HepG2 (cell line): Measurements from ENCODE around the gene GABBR2. TPM values are rescaled to one million over a fixed set of nuclear protein-coding genes. Genes with fewer than 3 reads are reported as not detected.

Experiments
- ATAC-seq: fragments of 200-7000 bp; cut with Tn5 transposase; 3 replicates; pipeline ENCODE4 v1.9.1; 2020; ENCODE audit warnings: mild to moderate bottlenecking, moderate library complexity
- BruUV-seq: library from RNA; stranded (reverse); fragments of 400-500 nt; replicated peaks from 2 replicates; lab custom pipeline; 2021; lab: Mats Ljungman, UMichigan
- CTCF ChIA-PET: fragments of 300-600 bp; formaldehyde crosslinking; extraction: SDS; loops from one replicate; lab custom pipeline; 2021; ENCODE audit warnings: low total read pairs, inconsistent platforms, low intra/inter-chr PET ratio; lab: Yijun Ruan, JAX
- POLR2A ChIA-PET: fragments of 350-600 bp; sonication (Branson Sonifier 250); formaldehyde crosslinking; loops from one replicate; lab custom pipeline; 2020; ENCODE audit warnings: antibody characterized with exemption, inconsistent platforms; lab: Yijun Ruan, JAX
- DNase-seq: peaks from one replicate; pipeline ENCODE4 v3.0.0-alpha.2; 2015; ENCODE audit warnings: low spot score
- FAIRE-seq: peaks from 3 replicates; lab custom pipeline; 2011; peaks lifted over from hg19 to GRCh38; lab: Jason Lieb, UNC
- H2AFZ ChIP-seq: one replicate; pipeline ENCODE4 v1.6.1; 2011; ENCODE audit warnings: low read length, inconsistent platforms
- H3K27ac ChIP-seq: fragments of 300-600 bp; 3 replicates; pipeline ENCODE4 v1.8.0; 2011; ENCODE audit warnings: mixed run types, mild to moderate bottlenecking, mixed read lengths, low read length, inconsistent platforms; ENCODE audit not compliant: insufficient read depth; ENCODE audit errors: extremely low read length
- H3K27me3 ChIP-seq, 2 experiments: fragments of 200-600 bp in 1 of 2; 2 replicates in 1 of 2; 3 replicates in 1 of 2; pipeline versions ENCODE4 v1.6.0 to v1.8.0; 2011; ENCODE audit warnings: low read length in 2 of 2, mild to moderate bottlenecking in 2 of 2, moderate library complexity in 2 of 2, inconsistent platforms in 1 of 2; ENCODE audit not compliant: insufficient read depth in 2 of 2, control insufficient read depth in 1 of 2
- H3K36me3 ChIP-seq, 2 experiments: fragments of 200-600 bp in 1 of 2; replicated peaks in 1 of 2; 2 replicates in 1 of 2; 3 replicates in 1 of 2; pipeline versions ENCODE4 v1.5.1 to v1.8.0; 2011; ENCODE audit warnings: low read length in 2 of 2, inconsistent platforms in 1 of 2; ENCODE audit not compliant: insufficient read depth in 2 of 2, control insufficient read depth in 1 of 2
- H3K4me1 ChIP-seq: 2 replicates; pipeline ENCODE4 v1.5.1; 2012; ENCODE audit warnings: low read length, inconsistent platforms; ENCODE audit not compliant: insufficient read depth
- H3K4me2 ChIP-seq: 2 replicates; pipeline ENCODE4 v1.6.0; 2011; ENCODE audit warnings: low read depth, low read length, inconsistent platforms
- H3K4me3 ChIP-seq, 3 experiments: fragments of 200-600 bp in 1 of 3; sonication (generic), shearing (Covaris generic) in 1 of 3; replicated peaks in 1 of 3; 2 replicates each; pipeline ENCODE4 v1.5.1; 2011 to 2016; ENCODE audit warnings: low read length in 3 of 3, inconsistent platforms in 2 of 3, low read depth in 2 of 3, mild to moderate bottlenecking in 2 of 3, control low read depth in 1 of 3, mixed read lengths in 1 of 3; ENCODE audit not compliant: insufficient read depth in 1 of 3
- H3K79me2 ChIP-seq: one replicate; pipeline ENCODE4 v1.6.1; 2011; ENCODE audit warnings: low read length, inconsistent platforms; ENCODE audit not compliant: insufficient read depth
- H3K9ac ChIP-seq: 2 replicates; pipeline ENCODE4 v1.6.0; 2011; ENCODE audit warnings: mild to moderate bottlenecking, low read depth, low read length, inconsistent platforms; ENCODE audit not compliant: insufficient read depth
- H3K9me3 ChIP-seq: 2 replicates; pipeline ENCODE4 v1.5.1; 2012; ENCODE audit warnings: mild to moderate bottlenecking, low read length
- H4K20me1 ChIP-seq: 2 replicates; pipeline ENCODE4 v1.6.0; 2011; ENCODE audit warnings: inconsistent platforms, mild to moderate bottlenecking, low read length, moderate library complexity; ENCODE audit not compliant: insufficient read depth
- CBFB ChIP-seq: sonication (generic); formaldehyde crosslinking; IDR thresholded peaks from 2 replicates; pipeline ENCODE4 v1.4.0; 2020; ENCODE audit warnings: missing genetic modification reagents
- KIAA2018 ChIP-seq: sonication (generic); formaldehyde crosslinking; IDR thresholded peaks from 2 replicates; pipeline ENCODE4 v1.5.0; 2020; ENCODE audit warnings: mild to moderate bottlenecking, missing genetic modification reagents, borderline replicate concordance
- NFKBIZ ChIP-seq: IDR thresholded peaks from 2 replicates; pipeline ENCODE4 v1.6.1; 2018; ENCODE audit warnings: missing genetic modification reagents, missing compliant biosample characterization
- REST ChIP-seq, 2 experiments: IDR thresholded peaks; 2 replicates each; pipeline ENCODE4 v1.6.1; 2011 to 2012; ENCODE audit warnings: low read length in 2 of 2, borderline replicate concordance in 1 of 2, low read depth in 1 of 2, mild to moderate bottlenecking in 1 of 2, moderate library complexity in 1 of 2
- RFX1 ChIP-seq: fragments of 450-650 bp; IDR thresholded peaks from 2 replicates; pipeline ENCODE4 v1.6.1; 2017
- THAP7 ChIP-seq: sonication (generic); formaldehyde crosslinking; IDR thresholded peaks from 2 replicates; pipeline ENCODE4 v1.8.1; 2023; ENCODE audit warnings: mild to moderate bottlenecking, missing genetic modification reagents
- ZFYVE20 ChIP-seq: sonication (generic); formaldehyde crosslinking; IDR thresholded peaks from 2 replicates; pipeline ENCODE4 v1.8.0; 2023; ENCODE audit warnings: low read depth, mild to moderate bottlenecking, moderate library complexity, missing genetic modification reagents, borderline replicate concordance
- ZKSCAN5 ChIP-seq: sonication (generic); formaldehyde crosslinking; IDR thresholded peaks from 2 replicates; pipeline ENCODE4 v1.5.1; 2020; ENCODE audit warnings: mild to moderate bottlenecking, missing genetic modification reagents
- ZNF234 ChIP-seq: sonication (generic); formaldehyde crosslinking; conservative IDR thresholded peaks from 2 replicates; pipeline ENCODE4 v1.5.1; 2020; ENCODE audit warnings: mild to moderate bottlenecking, missing genetic modification reagents
- ZSCAN5A ChIP-seq: sonication (generic); formaldehyde crosslinking; IDR thresholded peaks from 2 replicates; pipeline ENCODE4 v1.8.0; 2022; ENCODE audit warnings: mild to moderate bottlenecking, missing genetic modification reagents, borderline replicate concordance
- WGBS: methylation state at CpG from one replicate; pipeline ENCODE4 v1.1.6; 2017; ENCODE audit warnings: low lambda C conversion rate; 5-methylcytosine and 5-hydroxymethylcytosine counted together
- in situ Hi-C: cut with HindIII; loops from 2 replicates; pipeline ENCODE4 v1.10.0; 2017; ENCODE audit warnings: low pct_unique_long_range_greater_than_20kb; ENCODE audit not compliant: extremely low pct_ligation_motif_present
- intact Hi-C: fragments of 100-400 bp; cut with micrococcal nuclease; formaldehyde crosslinking; loops from one replicate; pipeline ENCODE4 v1.10.0; 2022; ENCODE audit not compliant: unreplicated experiment
- polyA plus RNA-seq, 8 experiments: library from polyadenylated mRNA; depleted of rRNA in 3 of 8; stranded (reverse) in 7 of 8; unstranded in 1 of 8; fragments of >200 nt; fragmentation: Illumina TruSeq in 4 of 8; extraction: Trizol in 4 of 8; gene quantifications; 2 replicates each; pipeline versions ENCODE4 v1.2.1 to v1.2.3, GENCODE V29; 2011 to 2016; ENCODE audit warnings: low read depth in 4 of 8, missing spikeins in 1 of 8, mixed read lengths in 1 of 8; ENCODE audit not compliant: insufficient read depth in 1 of 8
- total RNA-seq, 5 experiments: library from RNA; depleted of rRNA; stranded (reverse); fragments of >200 nt; fragmentation: Illumina TruSeq; extraction: Trizol; gene quantifications; 2 replicates each; pipeline ENCODE4 v1.2.3, GENCODE V29; 2016; ENCODE audit warnings: low read depth in 1 of 5

Gene GABBR2
- total and polyA plus RNA-seq, 2 of the 13 experiments (the other 11 are each of a cell fraction or from before 2014, with no cell fraction given), result 0.02 TPM; not detected in 1

- H2AFZ ChIP-seq, result no peak overlapping the region
- POLR2A ChIA-PET, result no interaction called here
- H3K9ac ChIP-seq, result no peak overlapping the region
- CTCF ChIA-PET, result no interaction called here
- no TSS peak for BruUV-seq
- ATAC-seq (no peak), DNase-seq (no peak), FAIRE-seq (no peak)
- no peaks in the 10 kb centered on the region for H3K9me3 ChIP-seq
- no peaks in the 10 kb centered on the region for H4K20me1 ChIP-seq
- intact Hi-C loops (no loop called here), in situ Hi-C loops (no loop called here)
- no peak overlapping the region for H3K27ac ChIP-seq
- 3% methylated on average over 3 of the region's 3 CpGs for WGBS
- no peaks in the 10 kb centered on the region for H3K36me3 ChIP-seq
- H3K79me2 ChIP-seq, result no peaks in the 10 kb centered on the region
- H3K4me2 ChIP-seq, result no peak overlapping the region
- no peak overlapping the region for H3K4me3 ChIP-seq
- H3K27me3 ChIP-seq, result 0 out of 5 replicates have a peak, but pooled peaks cover 0 to 2% of the 10 kb centered on the region in 2 experiments
- H3K4me1 ChIP-seq, result no peaks in the 10 kb centered on the region
- no peak for TF ChIP-seq ZFYVE20 (CRISPR knock-in tag)
- no peak for TF ChIP-seq ZKSCAN5 (CRISPR knock-in tag)
- TF ChIP-seq RFX1, result no peak
- TF ChIP-seq KIAA2018 (CRISPR knock-in tag), result no peak
- TF ChIP-seq ZSCAN5A (CRISPR knock-in tag), result no peak
- no peak for TF ChIP-seq REST (IDR thresholded peaks at IDR 0.05; ENCODE audit: borderline replicate concordance in 1 of 2, low read depth in 1 of 2, low read length in 2 of 2)
- TF ChIP-seq NFKBIZ (CRISPR knock-in tag), result no peak
- TF ChIP-seq ZNF234, result no peak
- no peak for TF ChIP-seq CBFB
- TF ChIP-seq THAP7, result no peak
Measured at GRCh38 chr9:98576859-98577258, 131.9 kb downstream of the GABBR2 start.
